Uterus (tissue), 2 donors: Measurements from ENCODE around the gene DPP8.

Source experiments
- POLR2A ChIP-seq, 2 donors: fragments of 450-650 bp; IDR thresholded peaks; one replicate each; pipeline ENCODE4 v1.6.1; 2016; ENCODE audit warnings: antibody characterized with exemption in 2 of 2, mild to moderate bottlenecking in 1 of 2, moderate library complexity in 1 of 2
- TF ChIP-seq, protein P1 (sequence below), 4 experiments: fragments of 200-600 bp in 2 of 4; fragments of 450-650 bp in 2 of 4; sonication (generic) in 2 of 4; IDR thresholded peaks; one replicate each; pipeline ENCODE4 v1.5.1; 2016 to 2019; ENCODE audit warnings: antibody characterized with exemption in 4 of 4, mild to moderate bottlenecking in 2 of 4, moderate library complexity in 1 of 4

- TF ChIP-seq, protein P1, sequence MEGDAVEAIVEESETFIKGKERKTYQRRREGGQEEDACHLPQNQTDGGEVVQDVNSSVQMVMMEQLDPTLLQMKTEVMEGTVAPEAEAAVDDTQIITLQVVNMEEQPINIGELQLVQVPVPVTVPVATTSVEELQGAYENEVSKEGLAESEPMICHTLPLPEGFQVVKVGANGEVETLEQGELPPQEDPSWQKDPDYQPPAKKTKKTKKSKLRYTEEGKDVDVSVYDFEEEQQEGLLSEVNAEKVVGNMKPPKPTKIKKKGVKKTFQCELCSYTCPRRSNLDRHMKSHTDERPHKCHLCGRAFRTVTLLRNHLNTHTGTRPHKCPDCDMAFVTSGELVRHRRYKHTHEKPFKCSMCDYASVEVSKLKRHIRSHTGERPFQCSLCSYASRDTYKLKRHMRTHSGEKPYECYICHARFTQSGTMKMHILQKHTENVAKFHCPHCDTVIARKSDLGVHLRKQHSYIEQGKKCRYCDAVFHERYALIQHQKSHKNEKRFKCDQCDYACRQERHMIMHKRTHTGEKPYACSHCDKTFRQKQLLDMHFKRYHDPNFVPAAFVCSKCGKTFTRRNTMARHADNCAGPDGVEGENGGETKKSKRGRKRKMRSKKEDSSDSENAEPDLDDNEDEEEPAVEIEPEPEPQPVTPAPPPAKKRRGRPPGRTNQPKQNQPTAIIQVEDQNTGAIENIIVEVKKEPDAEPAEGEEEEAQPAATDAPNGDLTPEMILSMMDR (IDR thresholded peaks at IDR 0.05) = no peak
- TF ChIP-seq POLR2A (IDR thresholded peaks at IDR 0.05) = no peak
These were observed 85.8 kb downstream of the DPP8 start for GRCh38 chr15:65431731-65432130.
